ENCODE results near the gene PTPRR. TPM values are rescaled to one million over a fixed set of nuclear protein-coding genes. Genes with fewer than 3 reads are reported as not detected.
"Not testable (repeated sequence)": the region's sequence is repeated elsewhere in the genome, so short reads cannot be mapped to it uniquely, and the experiment has no call there.

PTPRR gene
- polyA plus RNA-seq, 2 of the 4 experiments (the other 2 are of a cell fraction) = 0.13 to 0.15 TPM

DNA sequence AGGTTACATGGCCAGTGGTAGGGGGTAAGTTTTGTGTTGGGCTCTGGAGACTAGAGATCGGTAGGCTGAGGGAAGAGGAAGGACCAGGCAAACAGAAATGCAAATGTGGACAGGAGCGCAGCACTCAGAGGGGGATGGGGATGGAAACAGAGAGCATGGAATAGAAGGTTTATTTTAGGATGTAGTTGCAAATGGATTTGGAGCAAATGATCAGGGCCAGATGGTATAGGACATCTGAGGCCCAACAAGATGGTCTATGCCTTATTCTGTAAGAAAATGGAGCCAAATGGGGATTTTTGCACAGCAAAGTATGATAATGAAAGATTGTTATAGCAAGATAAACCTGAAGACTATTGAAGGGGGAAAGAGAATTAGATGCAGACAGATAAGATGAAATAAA lies 180.8 kb downstream of the PTPRR start:
- ATAC-seq (no peak), FAIRE-seq (no peak), DNase-seq (ENCODE audit: low read depth in 1 of 2, low spot score in 1 of 2) (no peak)
- H3K9me3 ChIP-seq = no peaks in the 10 kb centered on the region
- H3K4me2 ChIP-seq = no peak overlapping the region
- H3K4me3 ChIP-seq = no peak overlapping the region
- WGBS (ENCODE audit: missing lambda C conversion rate) = 44% methylated on average over 2 of the region's 2 CpGs
- TF ChIP-seq RARB (CRISPR knock-in tag; IDR thresholded peaks at IDR 0.05) (no peak), SREBF2 (IDR thresholded peaks at IDR 0.05) (no peak), BHLHE40 (IDR thresholded peaks at IDR 0.05; ENCODE audit: low read depth, low read length) (no peak), FOXS1 (CRISPR knock-in tag; IDR thresholded peaks at IDR 0.05) (no peak), TP53 (CRISPR knock-in tag; IDR thresholded peaks at IDR 0.05) (no peak), MAZ (IDR thresholded peaks at IDR 0.05; ENCODE audit: borderline replicate concordance, low read depth, low read length) (no peak), RAD21 (conservative IDR thresholded peaks at IDR 0.05 in 1 of 2, IDR thresholded peaks at IDR 0.05 in 1 of 2) (no peak), RNF2 (IDR thresholded peaks at IDR 0.05; ENCODE audit: borderline replicate concordance, low read depth) (no peak), EHF (CRISPR knock-in tag; IDR thresholded peaks at IDR 0.05) (no peak), SMC3 (IDR thresholded peaks at IDR 0.05) (no peak), ZNF302 (CRISPR knock-in tag; IDR thresholded peaks at IDR 0.05) (no peak), KDM5A (IDR thresholded peaks at IDR 0.05) (no peak), KDM1A (IDR thresholded peaks at IDR 0.05; ENCODE audit: low read depth) (no peak)
- TF ChIP-seq, protein P1, sequence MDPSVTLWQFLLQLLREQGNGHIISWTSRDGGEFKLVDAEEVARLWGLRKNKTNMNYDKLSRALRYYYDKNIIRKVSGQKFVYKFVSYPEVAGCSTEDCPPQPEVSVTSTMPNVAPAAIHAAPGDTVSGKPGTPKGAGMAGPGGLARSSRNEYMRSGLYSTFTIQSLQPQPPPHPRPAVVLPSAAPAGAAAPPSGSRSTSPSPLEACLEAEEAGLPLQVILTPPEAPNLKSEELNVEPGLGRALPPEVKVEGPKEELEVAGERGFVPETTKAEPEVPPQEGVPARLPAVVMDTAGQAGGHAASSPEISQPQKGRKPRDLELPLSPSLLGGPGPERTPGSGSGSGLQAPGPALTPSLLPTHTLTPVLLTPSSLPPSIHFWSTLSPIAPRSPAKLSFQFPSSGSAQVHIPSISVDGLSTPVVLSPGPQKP (IDR thresholded peaks at IDR 0.05; ENCODE audit: low read depth, low read length) = no peak
- TF ChIP-seq, protein P2, sequence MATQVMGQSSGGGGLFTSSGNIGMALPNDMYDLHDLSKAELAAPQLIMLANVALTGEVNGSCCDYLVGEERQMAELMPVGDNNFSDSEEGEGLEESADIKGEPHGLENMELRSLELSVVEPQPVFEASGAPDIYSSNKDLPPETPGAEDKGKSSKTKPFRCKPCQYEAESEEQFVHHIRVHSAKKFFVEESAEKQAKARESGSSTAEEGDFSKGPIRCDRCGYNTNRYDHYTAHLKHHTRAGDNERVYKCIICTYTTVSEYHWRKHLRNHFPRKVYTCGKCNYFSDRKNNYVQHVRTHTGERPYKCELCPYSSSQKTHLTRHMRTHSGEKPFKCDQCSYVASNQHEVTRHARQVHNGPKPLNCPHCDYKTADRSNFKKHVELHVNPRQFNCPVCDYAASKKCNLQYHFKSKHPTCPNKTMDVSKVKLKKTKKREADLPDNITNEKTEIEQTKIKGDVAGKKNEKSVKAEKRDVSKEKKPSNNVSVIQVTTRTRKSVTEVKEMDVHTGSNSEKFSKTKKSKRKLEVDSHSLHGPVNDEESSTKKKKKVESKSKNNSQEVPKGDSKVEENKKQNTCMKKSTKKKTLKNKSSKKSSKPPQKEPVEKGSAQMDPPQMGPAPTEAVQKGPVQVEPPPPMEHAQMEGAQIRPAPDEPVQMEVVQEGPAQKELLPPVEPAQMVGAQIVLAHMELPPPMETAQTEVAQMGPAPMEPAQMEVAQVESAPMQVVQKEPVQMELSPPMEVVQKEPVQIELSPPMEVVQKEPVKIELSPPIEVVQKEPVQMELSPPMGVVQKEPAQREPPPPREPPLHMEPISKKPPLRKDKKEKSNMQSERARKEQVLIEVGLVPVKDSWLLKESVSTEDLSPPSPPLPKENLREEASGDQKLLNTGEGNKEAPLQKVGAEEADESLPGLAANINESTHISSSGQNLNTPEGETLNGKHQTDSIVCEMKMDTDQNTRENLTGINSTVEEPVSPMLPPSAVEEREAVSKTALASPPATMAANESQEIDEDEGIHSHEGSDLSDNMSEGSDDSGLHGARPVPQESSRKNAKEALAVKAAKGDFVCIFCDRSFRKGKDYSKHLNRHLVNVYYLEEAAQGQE (IDR thresholded peaks at IDR 0.05) = no peak
- TF ChIP-seq, protein P3, sequence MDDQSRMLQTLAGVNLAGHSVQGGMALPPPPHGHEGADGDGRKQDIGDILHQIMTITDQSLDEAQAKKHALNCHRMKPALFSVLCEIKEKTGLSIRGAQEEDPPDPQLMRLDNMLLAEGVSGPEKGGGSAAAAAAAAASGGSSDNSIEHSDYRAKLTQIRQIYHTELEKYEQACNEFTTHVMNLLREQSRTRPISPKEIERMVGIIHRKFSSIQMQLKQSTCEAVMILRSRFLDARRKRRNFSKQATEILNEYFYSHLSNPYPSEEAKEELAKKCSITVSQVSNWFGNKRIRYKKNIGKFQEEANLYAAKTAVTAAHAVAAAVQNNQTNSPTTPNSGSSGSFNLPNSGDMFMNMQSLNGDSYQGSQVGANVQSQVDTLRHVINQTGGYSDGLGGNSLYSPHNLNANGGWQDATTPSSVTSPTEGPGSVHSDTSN (IDR thresholded peaks at IDR 0.05) = no peak
- no peaks in the 10 kb centered on the region for H3K4me1 ChIP-seq
- ChIA-PET CTCF (interaction anchor here (1.0 kb wide), 1 partner anchor 110 kb away, joined by 3 read pairs; no protein-coding TSS in a partner anchor), POLR2A (no interaction called here)
- H3K27ac ChIP-seq = no peak overlapping the region

DNA sequence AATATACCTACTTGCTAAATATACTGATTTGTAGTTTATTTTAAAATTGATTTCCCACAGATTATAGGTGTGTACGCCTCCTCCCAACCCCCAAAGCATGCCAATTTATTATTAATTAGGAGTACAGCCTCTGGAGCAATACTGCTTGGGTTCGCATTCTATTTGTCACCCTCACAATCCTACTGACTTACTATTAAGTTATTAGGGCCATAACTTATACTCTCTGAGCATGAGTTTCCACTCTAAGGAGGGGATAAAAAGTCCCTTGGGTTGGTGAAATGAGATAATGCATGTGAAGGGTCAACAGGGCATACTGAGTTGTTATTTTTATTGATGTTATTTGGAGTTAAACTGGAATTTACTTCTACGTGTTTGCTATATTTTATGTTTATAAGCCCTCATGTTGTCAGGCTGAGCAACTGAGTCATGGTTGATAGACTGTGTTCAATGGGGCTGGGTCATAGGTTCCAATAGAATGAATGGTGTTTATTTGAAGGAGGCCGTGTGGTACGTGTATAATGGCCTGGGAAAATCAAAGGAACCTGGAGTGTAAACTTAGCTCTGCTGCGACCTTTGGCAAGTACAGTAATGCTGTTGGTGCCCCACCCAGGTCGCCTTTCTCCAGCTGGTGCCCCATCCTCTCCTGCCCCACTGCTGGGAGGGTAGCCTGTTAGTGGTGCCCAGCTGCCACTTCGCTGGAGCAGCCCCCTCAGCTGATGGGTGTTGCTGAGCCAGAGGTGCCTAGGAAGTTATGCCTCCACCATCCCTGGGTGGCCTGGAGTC lies 184.0 kb downstream of the PTPRR start:
- ChIA-PET POLR2A (no interaction called here), CTCF (interaction anchor here (1.0 kb wide), 1 partner anchor 112 kb away, joined by 3 read pairs; no protein-coding TSS in a partner anchor)
- no peak overlapping the region for H3K4me3 ChIP-seq
- 26% methylated on average over 8 of the region's 8 CpGs for WGBS (ENCODE audit: missing lambda C conversion rate)
- no peak overlapping the region for H3K27ac ChIP-seq
- no peak overlapping the region for H3K4me2 ChIP-seq
- DNase-seq (ENCODE audit: low read depth in 1 of 2, low spot score in 1 of 2) (no peak), ATAC-seq (no peak), FAIRE-seq (no peak)
- no peaks in the 10 kb centered on the region for H3K4me1 ChIP-seq
- no peak for TF ChIP-seq TP53 (CRISPR knock-in tag; IDR thresholded peaks at IDR 0.05)
- TF ChIP-seq PHF8 (IDR thresholded peaks at IDR 0.05; ENCODE audit: borderline replicate concordance, low read depth) = no peak
- no peak for TF ChIP-seq CBX2 (IDR thresholded peaks at IDR 0.05; ENCODE audit: borderline replicate concordance, low read depth)
- no peak for TF ChIP-seq FOXS1 (CRISPR knock-in tag; IDR thresholded peaks at IDR 0.05)
- TF ChIP-seq ESRRA (IDR thresholded peaks at IDR 0.05; ENCODE audit: borderline replicate concordance, low read length) = no peak
- TF ChIP-seq, protein P4, sequence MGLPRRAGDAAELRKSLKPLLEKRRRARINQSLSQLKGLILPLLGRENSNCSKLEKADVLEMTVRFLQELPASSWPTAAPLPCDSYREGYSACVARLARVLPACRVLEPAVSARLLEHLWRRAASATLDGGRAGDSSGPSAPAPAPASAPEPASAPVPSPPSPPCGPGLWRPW (IDR thresholded peaks at IDR 0.05) = no peak
- TF ChIP-seq RCOR1 (IDR thresholded peaks at IDR 0.05; ENCODE audit: low read depth, low read length) = no peak
- TF ChIP-seq EHF (CRISPR knock-in tag; IDR thresholded peaks at IDR 0.05) = no peak
- TF ChIP-seq CHD2 (IDR thresholded peaks at IDR 0.05; ENCODE audit: low read length, partially characterized antibody) = no peak
- no peak for TF ChIP-seq ZFP36 (IDR thresholded peaks at IDR 0.05; ENCODE audit: borderline replicate concordance, partially characterized antibody)
- no peak for TF ChIP-seq NPAS2 (CRISPR knock-in tag; IDR thresholded peaks at IDR 0.05; ENCODE audit: borderline replicate concordance)
- H3K9me3 ChIP-seq = no peaks in the 10 kb centered on the region

DNA sequence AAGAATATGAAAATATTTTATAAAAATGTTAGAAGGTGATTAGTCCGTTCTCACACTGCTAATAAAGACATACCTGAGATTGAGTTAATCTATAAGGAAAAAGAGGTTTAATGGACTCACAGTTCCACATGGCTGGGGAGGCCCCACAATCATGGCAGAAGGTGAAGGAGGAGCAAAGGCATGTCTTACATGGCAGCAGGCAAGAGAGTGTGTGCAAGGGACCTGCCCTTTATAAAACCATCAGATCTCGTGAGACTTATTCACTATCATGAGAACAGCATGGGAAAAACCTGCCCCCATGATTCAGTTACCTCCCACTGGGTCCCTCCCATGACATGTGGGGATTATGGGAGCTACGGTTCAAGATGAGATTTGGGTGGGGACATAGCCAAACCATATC lies 185.3 kb downstream of the PTPRR start:
- H3K4me1 ChIP-seq; H3K27ac ChIP-seq; H3K4me3 ChIP-seq; H3K4me2 ChIP-seq; H3K9me3 ChIP-seq; POLR2A ChIA-PET; ATAC-seq; DNase-seq (ENCODE audit: low read depth in 1 of 2, low spot score in 1 of 2); FAIRE-seq: not testable (repeated sequence)
- 5% methylated on average over 3 of the region's 3 CpGs for WGBS (ENCODE audit: missing lambda C conversion rate)
- CTCF ChIA-PET = interaction anchor here (1.7 to 4.2 kb wide), 2 partner anchors 114 to 280 kb away, joined by 6 to 26 read pairs; no protein-coding TSS in a partner anchor
